Caco-2 (cell line): ENCODE results near the gene LIMS3. TPM values are rescaled to one million over a fixed set of nuclear protein-coding genes. Genes with fewer than 3 reads are reported as not detected.
"Not testable (repeated sequence)": the region's sequence is repeated elsewhere in the genome, so short reads cannot be mapped to it uniquely, and the experiment has no call there.

Source experiments
- BruUV-seq: library from RNA; stranded (reverse); fragments of 400-500 nt; replicated peaks from 2 replicates; lab custom pipeline; 2021; lab: Mats Ljungman, UMichigan
- CTCF ChIA-PET: fragments of 300-600 bp; sonication (Branson Sonifier 250); formaldehyde crosslinking; loops from one replicate; lab custom pipeline; 2022; ENCODE audit warnings: antibody characterized with exemption; lab: Charles Lee
- POLR2A ChIA-PET: fragments of 300-600 bp; sonication (Branson Sonifier 250); formaldehyde crosslinking; loops from one replicate; lab custom pipeline; 2022; ENCODE audit warnings: antibody characterized with exemption; lab: Charles Lee
- DNase-seq, 2 experiments: peaks; one replicate each; pipeline versions ENCODE4 v3.0.0 to v3.0.0-alpha.2; 2020 to 2022
- H3K27me3 ChIP-seq: replicated peaks from 2 replicates; pipeline ENCODE4 v1.6.0; 2011; ENCODE audit warnings: low read length; ENCODE audit not compliant: control insufficient read depth, insufficient read depth
- H3K36me3 ChIP-seq: 2 replicates; pipeline ENCODE4 v1.5.1; 2011; ENCODE audit warnings: low read length; ENCODE audit not compliant: control insufficient read depth, insufficient read depth
- H3K4me1 ChIP-seq: fragments of 250-450 bp; sonication (Bioruptor Pico); 2 replicates; pipeline ENCODE4 v1.5.1; 2020; ENCODE audit warnings: mild to moderate bottlenecking
- H3K4me3 ChIP-seq: 2 replicates; pipeline ENCODE4 v1.5.1; 2011; ENCODE audit warnings: low read depth, mild to moderate bottlenecking, control low read depth, low read length
- H3K9me3 ChIP-seq: fragments of 250-450 bp; sonication (Bioruptor Pico); 2 replicates; pipeline ENCODE4 v1.5.1; 2020; ENCODE audit warnings: mild to moderate bottlenecking, moderate library complexity
- H3K27ac Mint-ChIP-seq: one replicate; pipeline ENCODE4 v1.8.0; 2022; ENCODE audit warnings: mixed read lengths; ENCODE audit not compliant: unreplicated experiment
- H3K27me3 Mint-ChIP-seq: one replicate; pipeline ENCODE4 v1.8.0; 2022; ENCODE audit warnings: mixed read lengths; ENCODE audit not compliant: insufficient read depth, unreplicated experiment
- H3K36me3 Mint-ChIP-seq: one replicate; pipeline ENCODE4 v1.8.0; 2022; ENCODE audit warnings: mild to moderate bottlenecking, mixed read lengths; ENCODE audit not compliant: insufficient read depth, unreplicated experiment
- H3K4me1 Mint-ChIP-seq: one replicate; pipeline ENCODE4 v1.8.0; 2022; ENCODE audit warnings: low read depth, mixed read lengths; ENCODE audit not compliant: unreplicated experiment
- H3K4me3 Mint-ChIP-seq: one replicate; pipeline ENCODE4 v1.8.0; 2022; ENCODE audit warnings: mild to moderate bottlenecking, moderate library complexity, mixed read lengths; ENCODE audit not compliant: unreplicated experiment
- H3K9me3 Mint-ChIP-seq: one replicate; pipeline ENCODE4 v1.8.0; 2022; ENCODE audit warnings: mixed read lengths; ENCODE audit not compliant: unreplicated experiment
- intact Hi-C: fragments of 100-400 bp; cut with micrococcal nuclease; formaldehyde crosslinking; loops from one replicate; pipeline ENCODE4 v1.10.0; 2022; ENCODE audit not compliant: unreplicated experiment
- total RNA-seq: library from RNA; stranded (reverse); gene quantifications from 2 replicates; pipeline ENCODE4 v1.2.3, GENCODE V29; 2022

LIMS3 gene
- total RNA-seq, 1 experiment from 2014 or later = 4.0 TPM

DNA sequence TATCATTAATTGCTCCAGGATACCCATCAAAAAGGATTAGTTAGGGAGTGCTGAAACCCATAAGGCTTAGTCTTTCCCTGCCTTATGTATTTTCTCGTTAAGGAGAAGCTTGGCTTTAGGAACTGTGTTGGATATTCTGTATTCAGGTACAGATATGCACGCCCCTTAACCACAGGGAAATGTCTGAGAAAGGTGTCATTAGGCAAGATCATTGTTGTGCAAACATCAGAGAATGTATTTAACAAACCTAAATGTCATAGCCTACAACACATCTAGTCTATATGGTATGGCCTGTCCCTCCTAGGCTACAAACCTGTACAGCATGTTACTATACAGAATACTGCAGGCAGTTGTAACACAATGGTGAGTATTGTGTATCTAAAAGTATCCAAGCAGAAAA, 10.1 kb downstream of the LIMS3 start:
- CTCF ChIA-PET, BruUV-seq: not testable (repeated sequence)

DNA sequence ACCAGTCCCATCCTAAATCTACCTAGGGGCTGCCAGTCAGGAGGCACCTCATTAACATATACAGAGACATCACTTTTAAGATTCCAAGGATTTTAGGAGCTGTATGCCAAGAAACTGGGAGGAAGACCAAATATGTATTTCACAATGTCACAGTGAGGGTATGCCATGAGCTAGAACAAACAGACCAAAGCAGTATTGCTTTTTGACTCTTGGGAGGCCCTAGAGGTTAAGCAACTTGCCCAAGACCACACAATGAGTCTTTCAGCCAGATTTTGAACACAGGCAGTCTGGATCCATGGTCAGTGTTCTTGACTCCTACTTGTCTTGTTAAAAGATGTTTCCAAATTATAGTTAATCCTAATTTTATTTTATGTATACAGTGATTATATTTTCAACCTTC, 12.3 kb downstream of the LIMS3 start:
- H3K4me1 Mint-ChIP-seq, H3K27me3 Mint-ChIP-seq, H3K4me3 Mint-ChIP-seq, H3K27me3 ChIP-seq, H3K27ac Mint-ChIP-seq, H3K36me3 ChIP-seq, H3K9me3 Mint-ChIP-seq, CTCF ChIA-PET, DNase-seq, H3K4me1 ChIP-seq, H3K36me3 Mint-ChIP-seq, H3K9me3 ChIP-seq, H3K4me3 ChIP-seq, intact Hi-C loops, BruUV-seq, POLR2A ChIA-PET: not testable (repeated sequence)

More for the DNA sequence above, 10.1 kb downstream of the LIMS3 start:
- H3K36me3 Mint-ChIP-seq, POLR2A ChIA-PET, H3K27ac Mint-ChIP-seq, H3K4me3 ChIP-seq, DNase-seq, H3K4me1 Mint-ChIP-seq, H3K4me3 Mint-ChIP-seq, H3K27me3 ChIP-seq, H3K4me1 ChIP-seq, H3K36me3 ChIP-seq, H3K27me3 Mint-ChIP-seq, intact Hi-C loops, H3K9me3 Mint-ChIP-seq, H3K9me3 ChIP-seq: not testable (repeated sequence)

DNA sequence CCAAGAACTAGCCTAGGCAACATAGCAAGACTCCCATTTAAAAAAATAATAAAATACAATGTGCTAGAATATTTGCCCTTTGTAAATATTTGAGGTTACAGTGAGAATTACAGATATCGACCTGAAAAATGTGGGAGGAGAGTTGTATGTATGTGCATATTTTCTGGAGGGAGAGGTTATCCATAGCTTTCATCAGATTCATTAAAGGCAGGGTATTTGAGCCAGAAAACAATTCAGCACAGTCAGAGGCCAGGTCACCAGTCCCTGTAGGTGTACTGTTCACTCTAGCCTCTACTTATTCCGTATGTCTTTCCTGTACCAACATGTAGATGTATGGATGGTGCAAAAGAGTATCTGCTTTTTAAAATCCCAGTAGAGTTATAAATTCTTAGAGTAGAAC, 15.4 kb downstream of the LIMS3 start:
- H3K4me3 ChIP-seq, H3K4me3 Mint-ChIP-seq, H3K9me3 ChIP-seq, BruUV-seq, H3K36me3 ChIP-seq, H3K27ac Mint-ChIP-seq, H3K4me1 ChIP-seq, H3K27me3 Mint-ChIP-seq, CTCF ChIA-PET, intact Hi-C loops, H3K27me3 ChIP-seq, H3K36me3 Mint-ChIP-seq, H3K9me3 Mint-ChIP-seq, H3K4me1 Mint-ChIP-seq, POLR2A ChIA-PET: not testable (repeated sequence)
- DNase-seq = peak in 1 of 2 experiments; percentile 0

DNA sequence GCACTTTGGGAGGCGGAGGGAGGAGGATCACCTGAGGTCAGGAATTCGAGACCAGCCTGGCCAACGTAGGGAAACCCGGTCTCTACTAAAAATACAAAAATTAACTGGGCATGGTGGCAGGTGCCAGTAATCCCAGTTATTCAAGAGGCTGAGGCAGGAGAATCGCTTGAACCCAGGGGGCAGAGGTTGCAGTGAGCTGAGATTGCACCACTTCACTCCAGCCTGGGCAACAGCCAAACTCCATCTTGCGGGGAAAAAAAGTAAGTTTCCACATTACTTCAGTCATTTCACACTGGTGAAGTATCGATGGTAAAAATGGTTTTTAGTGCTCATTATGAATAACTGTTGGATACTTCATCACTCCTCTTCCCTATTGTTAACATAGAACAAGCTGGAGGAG, 16.1 kb downstream of the LIMS3 start:
- H3K4me1 ChIP-seq, H3K27me3 ChIP-seq, H3K4me3 Mint-ChIP-seq, H3K4me1 Mint-ChIP-seq, CTCF ChIA-PET, BruUV-seq, H3K27me3 Mint-ChIP-seq, DNase-seq, intact Hi-C loops, H3K4me3 ChIP-seq, POLR2A ChIA-PET, H3K9me3 ChIP-seq, H3K9me3 Mint-ChIP-seq, H3K36me3 ChIP-seq, H3K36me3 Mint-ChIP-seq, H3K27ac Mint-ChIP-seq: not testable (repeated sequence)

DNA sequence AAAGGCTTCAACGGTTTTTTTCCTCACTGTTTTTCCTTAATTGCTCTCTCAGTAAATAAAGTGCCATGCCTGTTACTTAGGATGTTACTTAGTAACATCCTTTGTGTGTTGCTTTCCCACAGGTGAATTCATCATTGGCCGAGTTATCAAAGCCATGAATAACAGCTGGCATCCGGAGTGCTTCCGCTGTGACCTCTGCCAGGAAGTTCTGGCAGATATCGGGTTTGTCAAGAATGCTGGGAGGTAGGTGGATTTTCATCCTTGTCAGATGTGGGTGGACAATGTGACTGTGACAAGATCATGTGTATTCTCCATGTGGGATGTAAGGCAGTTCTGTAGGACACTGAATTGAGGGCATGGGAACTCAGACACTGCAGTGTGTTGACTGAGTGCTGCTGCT, 17.3 kb downstream of the LIMS3 start:
- POLR2A ChIA-PET, H3K4me1 Mint-ChIP-seq, H3K27ac Mint-ChIP-seq, H3K4me3 Mint-ChIP-seq, H3K4me1 ChIP-seq, H3K9me3 Mint-ChIP-seq, H3K9me3 ChIP-seq, CTCF ChIA-PET, H3K36me3 ChIP-seq, H3K36me3 Mint-ChIP-seq, intact Hi-C loops, BruUV-seq, H3K4me3 ChIP-seq, DNase-seq, H3K27me3 Mint-ChIP-seq, H3K27me3 ChIP-seq: not testable (repeated sequence)

DNA sequence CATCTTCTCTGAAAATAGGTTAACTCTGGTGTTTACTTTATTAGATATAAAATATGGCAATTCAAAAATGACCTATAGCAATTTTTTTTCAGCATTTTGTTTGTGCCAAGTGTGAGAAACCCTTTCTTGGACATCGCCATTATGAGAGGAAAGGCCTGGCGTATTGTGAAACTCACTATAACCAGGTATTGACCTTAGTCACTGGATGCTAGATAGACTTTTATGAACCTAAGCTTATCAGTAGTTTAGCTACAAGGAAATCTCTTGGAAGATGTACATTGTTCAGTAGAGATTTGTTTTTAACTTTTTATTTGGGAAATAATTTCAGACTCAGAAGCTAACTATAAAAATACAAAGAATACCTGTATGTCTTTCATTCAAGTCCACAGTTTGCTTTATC, 21.7 kb downstream of the LIMS3 start:
- H3K9me3 Mint-ChIP-seq, POLR2A ChIA-PET, H3K4me1 ChIP-seq, H3K9me3 ChIP-seq, H3K36me3 Mint-ChIP-seq, H3K4me3 ChIP-seq, DNase-seq, CTCF ChIA-PET, intact Hi-C loops, H3K4me3 Mint-ChIP-seq, H3K27me3 ChIP-seq, H3K27ac Mint-ChIP-seq, H3K27me3 Mint-ChIP-seq, H3K4me1 Mint-ChIP-seq, H3K36me3 ChIP-seq, BruUV-seq: not testable (repeated sequence)

DNA sequence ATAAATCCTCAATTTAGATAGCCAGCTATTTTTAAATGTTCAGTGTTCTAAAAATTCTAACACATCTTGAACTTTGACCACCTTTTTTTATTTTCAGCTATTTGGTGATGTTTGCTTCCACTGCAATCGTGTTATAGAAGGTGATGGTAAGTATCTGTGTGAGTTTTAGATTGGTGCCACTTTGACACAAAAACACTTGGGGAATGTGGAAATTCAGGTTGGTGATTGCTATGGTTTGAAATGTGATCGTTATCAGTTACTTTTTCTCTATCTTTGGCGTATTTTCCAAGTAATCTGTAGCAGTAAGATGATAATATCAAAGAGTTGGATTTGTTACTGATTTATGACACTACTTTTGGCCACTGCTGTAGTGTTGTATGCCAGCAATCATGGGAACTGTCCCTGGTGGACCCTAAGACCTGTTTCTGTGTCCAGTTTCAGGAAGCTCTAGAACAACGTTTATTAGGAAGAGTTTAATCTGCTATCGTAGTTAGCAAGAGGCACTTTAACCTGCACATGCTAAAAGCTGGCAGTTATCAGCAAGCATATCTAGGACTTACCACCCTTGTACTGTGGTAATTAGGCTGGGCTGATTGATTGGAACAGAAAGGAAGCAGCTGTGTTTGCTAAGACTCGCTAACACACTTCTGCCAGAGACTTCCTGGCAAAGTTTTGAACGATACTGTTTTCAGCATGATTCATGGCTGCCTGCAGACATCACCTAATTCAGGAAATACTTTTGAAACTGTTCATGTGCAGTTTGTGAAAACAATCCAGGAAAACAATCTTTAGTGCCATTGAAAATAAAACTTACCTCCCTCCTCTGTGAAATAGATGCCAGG, 23.3 kb downstream of the LIMS3 start:
- H3K4me3 Mint-ChIP-seq, BruUV-seq, H3K36me3 Mint-ChIP-seq, CTCF ChIA-PET, H3K4me1 Mint-ChIP-seq, H3K4me1 ChIP-seq, H3K27me3 Mint-ChIP-seq, POLR2A ChIA-PET, H3K36me3 ChIP-seq, H3K27me3 ChIP-seq, H3K9me3 Mint-ChIP-seq, H3K4me3 ChIP-seq, H3K27ac Mint-ChIP-seq, intact Hi-C loops, H3K9me3 ChIP-seq, DNase-seq: not testable (repeated sequence)
